Activated CD8-positive, alpha-beta memory T cell treated with anti-CD3 and anti-CD28 coated beads for 48 hours (primary cell): ENCODE results near the gene MSLN.
"Not testable (repeated sequence)": the region's sequence is repeated elsewhere in the genome, so short reads cannot be mapped to it uniquely, and the experiment has no call there.

Source experiments
- DNase-seq, 3 experiments: peaks; one replicate each; pipeline ENCODE4 v3.0.0-alpha.2; 2020; ENCODE audit warnings: low read depth in 2 of 3, low spot score in 2 of 3

Gene MSLN

DNA sequence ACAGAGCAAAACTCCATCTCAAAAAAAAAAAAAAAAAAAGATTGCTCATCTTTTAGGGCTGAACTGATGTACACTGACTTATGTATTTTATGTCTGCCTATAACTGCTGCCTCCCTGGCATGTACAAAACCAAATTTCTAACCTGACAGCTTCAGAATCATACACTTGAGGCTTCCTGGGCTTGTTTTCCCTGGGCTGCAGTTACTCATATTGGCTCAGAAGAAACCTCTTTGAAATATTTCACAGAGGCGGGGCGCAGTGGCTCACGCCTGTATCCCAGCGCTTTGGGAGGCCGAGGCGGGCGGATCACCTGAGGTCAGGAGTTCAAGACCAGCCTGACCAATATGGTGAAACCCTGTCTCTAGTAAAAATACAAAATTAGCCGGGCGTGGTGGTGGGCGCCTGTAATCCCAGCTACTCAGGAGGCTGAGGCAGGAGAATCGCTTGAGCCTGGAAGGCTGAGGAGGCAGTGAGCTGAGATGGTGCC, 6.4 kb upstream of the MSLN start:
- DNase-seq: not testable (repeated sequence)

DNA sequence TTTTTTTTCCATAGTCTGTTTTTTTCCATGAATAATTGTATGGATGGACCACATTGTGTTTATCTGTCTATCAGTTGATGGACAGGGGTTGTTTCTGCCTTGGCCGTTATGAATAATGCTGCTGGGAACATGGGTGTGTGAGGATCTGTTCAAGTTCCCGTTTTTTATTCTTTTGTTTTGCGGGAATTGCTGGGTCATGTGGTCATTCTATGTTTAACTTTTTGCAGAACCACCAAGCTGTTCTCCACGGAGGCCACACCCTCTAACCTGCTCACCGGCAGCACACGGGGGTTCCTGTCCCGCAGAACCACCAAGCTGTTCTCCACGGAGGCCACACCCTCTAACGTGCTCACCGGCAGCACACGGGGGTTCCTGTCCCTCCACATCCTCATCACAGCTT, 5.9 kb upstream of the MSLN start:
- DNase-seq: no peak

DNA sequence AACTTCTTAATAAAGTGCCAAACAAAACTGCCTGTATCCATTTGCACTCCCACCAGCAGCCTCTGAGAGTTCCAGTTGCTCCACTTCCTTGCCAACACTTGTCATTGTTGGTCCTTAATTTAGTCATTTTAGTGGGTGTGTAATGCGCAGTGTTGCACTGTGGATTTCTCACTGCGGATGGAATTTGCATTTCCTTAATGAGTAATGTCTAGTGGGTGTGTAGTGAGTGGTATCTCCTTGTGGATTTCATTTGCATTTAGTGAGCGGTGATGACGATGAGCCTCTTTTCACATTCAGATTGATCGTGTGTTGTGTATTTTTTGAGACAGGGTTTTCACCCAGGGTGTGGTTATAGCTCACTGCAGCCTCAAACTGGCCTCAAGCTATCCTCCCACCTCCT, 4.1 kb upstream of the MSLN start:
- DNase-seq: no peak

DNA sequence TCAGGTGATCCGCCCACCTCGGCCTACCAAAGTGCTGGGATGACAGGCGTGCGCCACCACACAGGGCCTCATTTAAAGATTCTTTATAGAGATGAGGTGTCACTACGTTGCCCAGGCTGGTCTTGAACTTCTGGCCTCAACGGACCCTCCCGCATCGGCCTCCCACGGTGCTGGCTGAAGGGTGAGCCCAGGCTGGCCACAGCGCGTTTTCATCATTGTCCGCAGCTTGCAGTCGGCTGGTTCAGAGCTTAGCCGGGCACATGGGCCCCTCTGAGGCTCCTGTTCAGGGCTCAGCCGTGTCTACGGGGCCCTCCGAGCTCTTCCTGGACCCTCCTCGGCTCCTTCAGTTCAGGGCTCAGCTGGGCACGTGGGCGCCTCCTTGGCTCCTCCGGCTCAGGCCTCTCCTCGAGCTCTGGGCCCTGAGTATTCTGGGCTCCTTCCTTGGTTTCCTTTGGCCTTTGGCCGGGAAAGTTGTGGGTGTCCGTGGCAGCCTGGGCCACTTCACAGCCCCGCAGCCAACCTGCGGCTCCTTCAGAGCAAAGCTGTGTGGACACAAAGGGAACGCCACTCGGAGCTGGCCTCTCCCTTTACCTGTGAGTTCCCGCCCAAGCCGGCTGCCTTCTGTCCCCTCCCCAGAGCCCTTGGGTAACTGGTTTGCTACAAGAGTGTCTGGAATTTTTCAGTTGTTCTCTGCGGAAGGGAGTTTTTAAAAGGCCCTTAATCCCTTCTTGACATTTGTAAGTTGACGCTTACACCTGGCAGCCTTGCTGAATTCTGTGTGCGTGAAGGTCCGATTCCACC, 1.2 kb upstream of the MSLN start:
- DNase-seq: no peak

DNA sequence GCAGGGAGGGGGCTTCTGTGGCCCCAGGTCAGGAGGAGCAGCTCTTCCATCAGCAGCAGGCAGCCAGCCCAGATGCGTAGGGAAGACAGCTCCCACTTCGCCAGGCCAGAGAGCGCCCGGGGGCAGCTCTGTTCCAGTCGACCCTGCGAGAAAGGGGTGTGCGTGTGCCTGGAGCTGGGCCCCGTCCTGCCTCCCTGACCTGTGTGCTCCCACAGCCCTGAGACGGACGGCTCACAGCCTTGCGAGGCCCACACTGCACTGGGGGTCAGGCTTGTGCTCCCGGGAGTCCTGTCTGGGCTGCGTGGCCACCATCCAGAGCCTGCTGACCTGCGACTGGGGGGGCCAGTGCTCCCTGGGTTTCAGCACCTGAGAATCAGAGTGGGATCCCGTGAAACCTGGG, 469 bp upstream of the MSLN start:
- no peak for DNase-seq

DNA sequence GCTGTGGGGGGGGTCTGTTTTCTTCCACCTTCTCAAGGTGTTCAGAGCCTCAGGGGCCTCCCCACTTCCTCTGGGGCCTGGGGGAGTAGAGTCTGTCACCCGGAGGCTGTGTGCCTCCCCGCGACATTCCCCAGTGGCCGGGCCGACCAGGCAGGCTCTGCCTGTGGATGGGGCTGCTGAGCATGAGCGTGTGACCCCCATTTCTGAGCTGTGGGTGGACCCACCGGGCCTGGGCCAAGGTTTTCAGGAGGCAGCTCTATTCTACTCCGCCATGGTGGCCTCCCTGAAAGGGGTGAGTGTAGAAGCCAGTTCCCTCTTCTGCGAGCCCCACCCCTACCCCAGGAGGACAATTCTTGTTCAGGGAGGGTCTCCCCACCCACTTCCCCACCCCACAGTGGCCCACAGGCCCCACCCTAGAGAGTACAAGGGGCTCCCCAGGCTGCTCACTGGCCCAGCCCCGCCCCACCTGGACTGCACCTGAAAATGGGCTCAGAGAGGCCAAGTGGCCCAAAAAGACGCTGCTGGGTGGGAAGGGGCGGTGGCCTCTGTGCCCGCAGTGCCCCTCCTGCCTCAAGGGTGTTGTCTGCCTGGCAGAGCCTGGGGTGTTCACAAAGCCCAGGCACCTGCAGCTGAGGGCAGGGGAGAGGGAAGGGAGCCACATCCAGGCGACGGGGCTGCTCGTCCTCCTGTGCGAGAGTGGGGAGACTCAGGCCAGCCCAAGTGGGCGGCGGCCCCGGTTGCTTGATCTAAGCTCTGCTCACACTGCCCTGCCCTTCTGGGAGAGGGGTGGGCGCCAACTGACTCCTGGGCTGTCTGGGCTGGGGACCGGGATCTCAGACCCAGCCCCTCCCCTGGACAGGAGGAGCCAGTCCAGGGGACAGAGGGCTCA, 1.3 kb downstream of the MSLN start:
- DNase-seq: no peak

DNA sequence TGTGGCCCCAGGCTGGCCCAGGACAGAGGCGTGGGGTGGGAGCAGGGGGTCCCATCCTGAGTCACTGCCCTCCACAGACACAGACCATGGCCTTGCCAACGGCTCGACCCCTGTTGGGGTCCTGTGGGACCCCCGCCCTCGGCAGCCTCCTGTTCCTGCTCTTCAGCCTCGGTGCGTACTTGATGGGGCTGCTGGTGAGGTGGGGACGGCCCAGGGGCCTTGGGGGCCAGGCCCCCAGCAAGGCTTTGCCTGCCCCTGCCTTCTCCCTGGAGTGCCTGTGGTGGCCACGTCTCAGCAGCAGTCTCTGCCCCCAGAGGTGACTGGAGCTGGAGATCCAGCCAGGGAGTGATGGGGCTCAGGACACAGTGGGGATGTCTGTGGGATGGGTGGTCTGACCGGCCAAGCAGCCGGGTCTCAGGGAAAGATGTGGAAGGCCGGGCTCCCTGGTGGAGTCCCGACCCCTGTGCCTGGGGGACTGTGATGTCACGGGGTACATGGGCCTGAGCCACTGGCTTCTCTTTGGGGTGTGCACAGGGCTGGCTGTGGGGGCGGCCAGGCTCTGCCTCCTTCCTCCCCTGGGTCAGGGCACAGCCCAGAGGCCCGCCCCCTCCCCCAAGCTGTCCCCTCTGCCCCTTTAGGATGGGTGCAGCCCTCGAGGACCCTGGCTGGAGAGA, 2.2 kb downstream of the MSLN start:
- DNase-seq: no peak

DNA sequence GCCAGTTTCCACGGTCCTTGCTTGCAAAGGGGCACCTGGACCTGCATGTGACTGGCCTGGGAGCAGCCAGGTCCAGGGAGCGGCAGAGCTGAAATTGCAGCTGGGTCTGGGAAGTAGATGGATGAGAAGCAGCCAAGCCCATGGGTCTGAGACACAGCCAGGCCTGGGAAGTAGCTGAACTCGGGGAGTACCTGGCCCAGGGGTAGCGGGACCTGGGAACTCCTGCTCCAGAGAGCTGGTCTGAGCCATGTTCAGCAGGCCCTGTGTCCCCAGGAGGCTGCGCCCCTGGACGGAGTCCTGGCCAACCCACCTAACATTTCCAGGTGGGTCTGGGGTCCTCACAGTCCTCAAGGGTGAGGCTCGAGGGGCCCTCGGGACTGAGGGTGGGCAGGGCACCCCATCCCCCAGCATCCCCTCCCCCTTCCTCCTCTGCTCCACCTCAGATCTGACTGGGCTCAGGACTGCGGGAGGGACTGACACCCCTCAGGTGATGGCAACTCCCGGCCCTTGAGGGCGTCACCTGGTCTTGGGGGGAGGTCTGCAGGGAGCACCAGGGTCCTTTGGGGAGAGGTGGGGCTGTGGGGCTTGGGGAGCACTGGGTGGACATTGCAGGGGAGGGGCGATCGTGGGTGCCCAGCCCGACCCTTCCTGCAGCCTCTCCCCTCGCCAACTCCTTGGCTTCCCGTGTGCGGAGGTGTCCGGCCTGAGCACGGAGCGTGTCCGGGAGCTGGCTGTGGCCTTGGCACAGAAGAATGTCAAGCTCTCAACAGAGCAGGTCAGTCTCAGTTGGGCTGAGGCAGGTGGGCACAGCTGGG, 3.0 kb downstream of the MSLN start:
- no peak for DNase-seq

DNA sequence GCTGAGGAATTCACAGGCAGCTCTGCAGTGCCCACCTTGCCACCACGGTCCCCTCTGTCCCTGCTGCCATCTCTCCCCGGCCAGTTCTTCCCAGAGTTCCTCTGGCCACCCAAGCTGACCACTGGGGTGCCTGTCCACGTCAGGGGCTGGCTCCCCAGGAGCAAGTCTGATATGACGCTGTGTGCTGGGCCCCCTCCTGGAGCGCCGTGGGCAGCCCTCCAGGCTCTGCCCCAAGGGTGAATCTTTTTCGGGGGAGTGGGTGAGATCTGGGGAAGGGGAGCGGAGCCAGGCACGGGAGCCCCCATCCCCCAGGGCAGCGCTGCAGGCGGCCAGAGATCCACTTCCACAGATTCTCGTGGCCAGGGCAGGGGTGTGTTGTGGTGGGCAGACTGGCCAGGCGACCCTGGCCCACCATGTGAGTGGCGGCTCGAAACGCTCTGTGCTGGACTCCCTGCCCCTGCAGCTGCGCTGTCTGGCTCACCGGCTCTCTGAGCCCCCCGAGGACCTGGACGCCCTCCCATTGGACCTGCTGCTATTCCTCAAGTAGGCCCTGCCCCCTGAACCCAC, 3.7 kb downstream of the MSLN start:
- no peak for DNase-seq

DNA sequence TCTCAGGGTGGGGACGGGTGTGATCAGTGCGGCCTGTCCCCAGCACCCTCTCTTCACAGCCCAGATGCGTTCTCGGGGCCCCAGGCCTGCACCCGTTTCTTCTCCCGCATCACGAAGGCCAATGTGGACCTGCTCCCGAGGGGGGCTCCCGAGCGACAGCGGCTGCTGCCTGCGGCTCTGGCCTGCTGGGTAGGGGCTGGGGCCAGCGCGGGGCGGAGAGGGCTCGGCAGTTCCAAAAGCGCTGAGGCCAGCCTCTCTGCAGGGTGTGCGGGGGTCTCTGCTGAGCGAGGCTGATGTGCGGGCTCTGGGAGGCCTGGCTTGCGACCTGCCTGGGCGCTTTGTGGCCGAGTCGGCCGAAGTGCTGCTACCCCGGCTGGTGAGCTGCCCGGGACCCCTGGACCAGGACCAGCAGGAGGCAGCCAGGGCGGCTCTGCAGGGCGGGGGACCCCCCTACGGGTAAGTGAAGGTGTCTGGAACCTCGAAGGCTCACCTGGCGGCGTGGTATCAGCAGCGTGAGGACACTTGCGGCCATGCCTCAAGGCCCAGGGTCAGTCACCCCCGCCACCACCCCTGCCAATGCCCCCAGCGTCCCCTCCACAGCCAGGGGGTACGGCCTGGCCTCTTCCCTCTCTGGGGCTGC, 4.4 kb downstream of the MSLN start:
- DNase-seq: no peak

DNA sequence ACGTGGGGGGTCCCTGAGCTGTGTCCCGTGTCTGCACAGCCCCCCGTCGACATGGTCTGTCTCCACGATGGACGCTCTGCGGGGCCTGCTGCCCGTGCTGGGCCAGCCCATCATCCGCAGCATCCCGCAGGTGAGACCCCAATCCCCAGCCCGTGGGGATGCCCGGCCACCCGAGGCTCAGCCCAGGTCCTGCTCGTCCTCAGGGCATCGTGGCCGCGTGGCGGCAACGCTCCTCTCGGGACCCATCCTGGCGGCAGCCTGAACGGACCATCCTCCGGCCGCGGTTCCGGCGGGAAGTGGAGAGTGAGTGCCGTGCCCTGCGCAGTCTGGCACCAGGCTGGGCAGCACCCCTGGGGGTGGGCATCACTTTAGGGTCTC, 4.9 kb downstream of the MSLN start:
- no peak for DNase-seq

DNA sequence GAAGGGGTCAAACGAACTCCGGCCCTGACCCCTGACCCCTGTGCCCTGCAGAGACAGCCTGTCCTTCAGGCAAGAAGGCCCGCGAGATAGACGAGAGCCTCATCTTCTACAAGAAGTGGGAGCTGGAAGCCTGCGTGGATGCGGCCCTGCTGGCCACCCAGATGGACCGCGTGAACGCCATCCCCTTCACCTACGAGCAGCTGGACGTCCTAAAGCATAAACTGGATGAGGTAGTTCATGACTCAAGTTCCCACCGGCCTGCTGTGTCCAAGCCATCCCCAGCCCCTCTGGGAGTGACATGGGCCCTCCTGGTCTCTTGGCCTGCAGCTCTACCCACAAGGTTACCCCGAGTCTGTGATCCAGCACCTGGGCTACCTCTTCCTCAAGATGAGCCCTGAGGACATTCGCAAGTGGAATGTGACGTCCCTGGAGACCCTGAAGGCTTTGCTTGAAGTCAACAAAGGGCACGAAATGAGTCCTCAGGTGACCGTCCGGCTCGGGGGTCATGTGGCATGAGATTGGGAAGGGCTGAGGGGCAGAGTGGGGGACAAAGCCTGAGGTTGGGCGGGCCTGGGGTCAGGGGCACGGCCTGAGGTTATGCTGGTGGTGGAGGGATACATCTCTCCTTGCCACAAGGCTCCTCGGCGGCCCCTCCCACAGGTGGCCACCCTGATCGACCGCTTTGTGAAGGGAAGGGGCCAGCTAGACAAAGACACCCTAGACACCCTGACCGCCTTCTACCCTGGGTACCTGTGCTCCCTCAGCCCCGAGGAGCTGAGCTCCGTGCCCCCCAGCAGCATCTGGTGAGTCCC, 5.7 kb downstream of the MSLN start:
- no peak for DNase-seq

DNA sequence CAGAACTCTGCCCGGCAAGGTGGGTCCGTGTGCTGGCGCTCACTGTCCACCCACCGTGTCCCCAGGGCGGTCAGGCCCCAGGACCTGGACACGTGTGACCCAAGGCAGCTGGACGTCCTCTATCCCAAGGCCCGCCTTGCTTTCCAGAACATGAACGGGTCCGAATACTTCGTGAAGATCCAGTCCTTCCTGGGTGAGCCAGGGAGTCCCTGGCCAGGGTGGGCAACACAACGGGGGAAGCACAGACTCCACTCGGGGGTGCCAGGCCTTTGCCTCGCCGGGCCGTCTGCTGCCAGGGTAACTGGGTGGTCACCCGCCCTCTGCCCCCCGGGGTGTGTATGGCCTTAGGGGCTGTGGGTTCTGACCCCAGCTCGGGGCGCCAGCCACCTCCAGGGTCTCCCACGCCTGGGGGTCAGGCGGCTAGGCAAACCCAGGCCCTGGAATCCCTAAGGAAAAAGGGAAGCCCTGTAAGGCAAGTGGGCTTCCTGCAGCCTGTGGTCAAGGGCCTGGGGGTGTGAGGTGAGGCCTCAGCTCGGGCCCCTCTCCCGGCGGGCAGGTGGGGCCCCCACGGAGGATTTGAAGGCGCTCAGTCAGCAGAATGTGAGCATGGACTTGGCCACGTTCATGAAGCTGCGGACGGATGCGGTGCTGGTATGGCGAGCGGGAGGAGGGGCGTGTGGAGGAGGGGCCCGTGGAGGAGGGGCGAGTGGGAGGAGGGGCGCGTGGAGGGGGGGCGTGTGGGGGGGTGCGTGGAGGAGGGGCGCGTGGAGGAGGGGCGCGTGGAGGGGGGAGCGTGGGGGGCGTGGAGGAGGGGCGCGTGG, 6.5 kb downstream of the MSLN start:
- DNase-seq: no peak

DNA sequence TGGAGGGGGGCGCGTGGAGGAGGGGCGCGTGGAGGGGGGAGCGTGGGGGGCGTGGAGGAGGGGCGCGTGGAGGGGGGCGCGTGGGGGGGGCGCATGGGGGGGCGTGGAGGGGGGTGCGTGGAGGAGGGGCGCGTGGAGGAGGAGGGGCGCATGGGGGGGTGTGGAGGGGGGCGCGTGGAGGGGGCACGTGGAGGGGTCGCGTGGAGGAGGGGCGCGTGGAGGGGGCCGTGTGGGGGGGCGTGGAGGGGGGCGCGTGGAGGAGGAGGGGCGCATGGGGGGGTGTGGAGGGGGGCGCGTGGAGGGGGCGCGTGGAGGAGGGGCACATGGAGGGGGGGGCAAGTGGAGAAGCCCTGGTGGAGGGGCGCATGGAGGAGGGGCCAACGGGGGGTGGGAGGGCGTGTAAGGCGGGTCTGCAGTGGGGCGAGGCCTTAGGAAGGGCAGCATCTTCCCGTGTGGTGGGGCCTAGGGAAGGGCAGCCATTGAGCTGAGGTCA, 7.3 kb downstream of the MSLN start:
- DNase-seq: no peak

DNA sequence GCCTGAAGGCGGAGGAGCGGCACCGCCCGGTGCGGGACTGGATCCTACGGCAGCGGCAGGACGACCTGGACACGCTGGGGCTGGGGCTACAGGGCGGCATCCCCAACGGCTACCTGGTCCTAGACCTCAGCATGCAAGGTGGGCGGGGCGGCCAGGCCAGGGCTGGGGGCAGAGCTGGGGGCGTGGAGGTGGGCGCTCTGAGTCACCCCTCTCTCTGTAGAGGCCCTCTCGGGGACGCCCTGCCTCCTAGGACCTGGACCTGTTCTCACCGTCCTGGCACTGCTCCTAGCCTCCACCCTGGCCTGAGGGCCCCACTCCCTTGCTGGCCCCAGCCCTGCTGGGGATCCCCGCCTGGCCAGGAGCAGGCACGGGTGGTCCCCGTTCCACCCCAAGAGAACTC, 7.9 kb downstream of the MSLN start:
- DNase-seq: no peak

DNA sequence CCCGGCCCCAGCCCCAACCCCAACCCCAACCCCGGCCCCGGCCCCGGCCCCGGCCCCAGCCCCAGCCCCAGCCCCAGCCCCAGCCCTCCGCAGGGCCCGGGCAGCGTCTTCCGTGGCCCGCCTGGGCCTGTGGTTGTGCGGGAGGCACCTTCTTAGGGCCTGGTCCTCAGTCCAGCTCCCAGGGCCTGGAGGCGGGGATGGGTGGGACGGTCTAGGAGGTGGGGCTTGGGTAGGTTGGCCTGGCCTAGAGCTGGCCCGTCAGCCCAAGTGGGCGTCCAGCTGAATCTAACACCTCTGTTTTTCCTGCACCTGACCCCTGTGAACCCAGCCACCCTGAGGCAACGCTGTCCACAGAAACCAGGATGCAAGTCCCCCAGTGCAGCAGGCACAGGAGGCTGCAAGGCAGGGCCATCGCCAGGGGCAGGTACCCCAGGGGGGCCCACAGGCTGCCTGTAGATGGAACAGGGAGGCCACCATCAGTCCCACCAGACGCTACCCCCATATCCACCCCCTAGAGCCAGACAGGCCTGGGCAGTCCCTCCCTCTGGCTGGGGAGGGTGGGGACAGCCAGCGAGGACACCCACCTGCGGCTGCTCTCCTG, 8.8 kb downstream of the MSLN start:
- no peak for DNase-seq

DNA sequence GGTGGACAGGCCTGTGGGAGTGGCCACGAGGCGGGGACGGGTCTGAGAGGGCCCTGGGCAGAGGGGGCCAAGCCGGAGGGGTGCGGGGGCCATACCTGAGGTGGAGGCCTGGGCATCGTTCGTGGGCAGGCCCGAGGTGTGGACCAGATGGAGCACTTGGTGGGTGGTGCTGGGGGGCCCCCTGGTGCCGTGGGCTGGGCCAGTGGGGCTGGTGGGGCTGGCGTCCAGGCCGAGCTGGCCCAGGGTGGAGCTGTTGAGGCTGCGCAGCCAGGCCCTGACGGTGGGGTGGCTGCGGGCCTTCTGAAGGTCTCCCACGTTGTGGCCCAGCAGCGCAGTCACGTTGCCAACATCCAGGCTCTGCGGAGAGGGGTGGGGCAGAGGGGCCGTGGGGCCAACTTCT, 9.4 kb downstream of the MSLN start:
- no peak for DNase-seq

DNA sequence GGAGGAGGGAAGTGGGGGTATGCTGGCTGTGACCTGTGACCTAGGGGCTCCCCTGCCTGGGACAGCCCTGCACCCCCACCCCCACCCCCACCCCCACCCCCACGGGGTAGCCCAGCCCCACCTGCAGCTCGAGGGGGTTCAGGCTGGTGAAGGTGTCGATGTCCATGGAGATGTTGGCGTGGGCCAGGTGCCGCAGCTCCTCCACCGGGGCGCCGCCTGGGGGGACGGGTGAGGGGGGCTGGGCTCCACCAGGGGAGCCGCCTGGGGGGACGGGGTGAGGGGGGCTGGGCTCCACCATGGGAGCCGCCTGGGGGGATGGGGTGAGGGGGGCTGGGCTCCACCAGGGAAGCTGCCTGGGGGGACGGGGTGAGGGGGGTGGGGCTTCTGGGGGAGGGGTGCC, 9.9 kb downstream of the MSLN start:
- DNase-seq: no peak
